Bronchial epithelial cell (primary cell): ENCODE results near the gene ABCA2. TPM values are rescaled to one million over a fixed set of nuclear protein-coding genes. Genes with fewer than 3 reads are reported as not detected.

Experiments
- DNase-seq: peaks from one replicate; pipeline ENCODE4 v3.0.0-alpha.2; 2010; ENCODE audit warnings: low read depth
- FAIRE-seq: peaks from 2 replicates; lab custom pipeline; 2011; peaks lifted over from hg19 to GRCh38; lab: Jason Lieb, UNC
- H3K27me3 ChIP-seq: 2 replicates; pipeline ENCODE4 v1.5.1; 2011; ENCODE audit warnings: low read length; ENCODE audit not compliant: control insufficient read depth, insufficient read depth
- H3K36me3 ChIP-seq: 2 replicates; pipeline ENCODE4 v1.5.1; 2011; ENCODE audit warnings: low read length; ENCODE audit not compliant: control insufficient read depth, insufficient read depth
- H3K4me3 ChIP-seq: 2 replicates; pipeline ENCODE4 v1.5.1; 2011; ENCODE audit warnings: mild to moderate bottlenecking, low read depth, low read length, control low read depth
- total RNA-seq: library from RNA; depleted of rRNA; stranded (reverse); fragments of >200 nt; gene quantifications from 2 replicates; pipeline ENCODE4 v1.2.1, GENCODE V29; 2014
- TF ChIP-seq, protein P1 (sequence below): IDR thresholded peaks from 2 replicates; pipeline ENCODE4 v1.5.1; 2011; ENCODE audit warnings: mild to moderate bottlenecking, moderate library complexity, low read length, control low read depth, inconsistent platforms; ENCODE audit not compliant: insufficient read depth, severe bottlenecking

The ABCA2 gene
- total RNA-seq, 1 donor from 2014 or later: 5.5 TPM

DNA sequence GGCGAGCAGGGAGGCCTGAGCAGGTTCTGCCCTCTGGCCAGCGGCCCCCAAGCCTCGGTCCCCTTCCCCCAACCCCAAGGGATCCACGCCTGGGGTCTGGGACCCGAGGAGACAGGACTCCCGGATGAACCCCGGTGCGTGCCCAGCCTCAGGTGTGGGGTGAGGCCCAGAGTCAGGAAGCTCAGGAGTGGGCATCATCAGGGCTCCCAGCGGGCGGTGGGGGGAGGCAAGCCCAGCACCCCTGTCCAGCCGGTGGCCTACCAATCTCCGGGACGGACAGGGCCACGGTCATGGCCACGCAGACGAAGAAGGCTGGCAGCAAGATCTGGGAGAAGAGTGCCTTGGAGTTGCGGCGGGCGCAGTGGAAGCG is 14.5 kb downstream of the ABCA2 start:
- Histone ChIP-seq H3K36me3 (peaks cover 10% of the 10 kb centered on the region), H3K4me3 (no peak overlapping the region), H3K27me3 (no peaks in the 10 kb centered on the region)
- FAIRE-seq (no peak), DNase-seq (no peak)
- TF ChIP-seq, protein P1, sequence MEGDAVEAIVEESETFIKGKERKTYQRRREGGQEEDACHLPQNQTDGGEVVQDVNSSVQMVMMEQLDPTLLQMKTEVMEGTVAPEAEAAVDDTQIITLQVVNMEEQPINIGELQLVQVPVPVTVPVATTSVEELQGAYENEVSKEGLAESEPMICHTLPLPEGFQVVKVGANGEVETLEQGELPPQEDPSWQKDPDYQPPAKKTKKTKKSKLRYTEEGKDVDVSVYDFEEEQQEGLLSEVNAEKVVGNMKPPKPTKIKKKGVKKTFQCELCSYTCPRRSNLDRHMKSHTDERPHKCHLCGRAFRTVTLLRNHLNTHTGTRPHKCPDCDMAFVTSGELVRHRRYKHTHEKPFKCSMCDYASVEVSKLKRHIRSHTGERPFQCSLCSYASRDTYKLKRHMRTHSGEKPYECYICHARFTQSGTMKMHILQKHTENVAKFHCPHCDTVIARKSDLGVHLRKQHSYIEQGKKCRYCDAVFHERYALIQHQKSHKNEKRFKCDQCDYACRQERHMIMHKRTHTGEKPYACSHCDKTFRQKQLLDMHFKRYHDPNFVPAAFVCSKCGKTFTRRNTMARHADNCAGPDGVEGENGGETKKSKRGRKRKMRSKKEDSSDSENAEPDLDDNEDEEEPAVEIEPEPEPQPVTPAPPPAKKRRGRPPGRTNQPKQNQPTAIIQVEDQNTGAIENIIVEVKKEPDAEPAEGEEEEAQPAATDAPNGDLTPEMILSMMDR: no peak

DNA sequence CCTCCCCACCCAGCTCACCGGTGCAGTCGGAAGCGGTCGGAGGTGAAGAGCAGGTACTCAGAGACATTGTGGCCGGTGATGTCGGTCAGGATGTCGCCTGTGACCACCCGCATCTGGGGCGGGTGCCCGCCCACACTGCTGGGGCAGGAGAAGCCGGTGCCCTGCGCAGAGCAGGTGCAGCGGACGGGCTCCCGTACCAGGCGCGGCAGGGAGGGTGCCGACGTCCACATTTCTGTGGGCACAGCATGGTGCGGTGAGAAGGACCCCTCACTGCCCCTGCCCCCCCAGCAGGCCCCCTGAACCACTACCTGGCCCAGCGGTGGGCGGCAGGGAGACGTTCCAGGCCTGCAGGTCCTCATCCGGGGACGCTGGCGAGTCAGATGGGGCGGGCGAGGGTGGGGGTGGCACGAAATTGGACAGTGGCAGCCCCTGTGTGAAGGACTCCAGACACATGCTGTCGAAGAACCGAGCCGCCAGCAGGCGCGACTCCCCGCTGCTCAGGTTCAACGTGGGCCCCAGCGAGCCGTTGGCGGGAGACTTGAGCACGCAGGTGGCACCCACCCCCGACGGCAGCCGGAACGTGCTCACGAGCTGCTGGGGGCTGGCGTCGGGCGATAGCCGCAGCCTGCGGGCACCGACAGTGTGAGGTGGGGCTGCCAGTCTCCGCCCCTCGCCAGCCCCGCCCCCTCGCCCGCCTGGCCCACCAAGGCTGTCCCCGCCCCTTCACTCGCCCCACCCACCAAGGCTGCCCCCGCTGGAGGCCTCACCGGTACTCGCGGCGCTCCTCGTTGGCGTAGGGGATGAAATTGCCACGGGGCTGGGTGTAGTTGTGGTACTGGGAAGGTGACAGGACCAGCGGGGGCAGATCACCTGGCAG is 15.1 kb downstream of the ABCA2 start:
- Histone ChIP-seq H3K4me3 (no peak overlapping the region), H3K36me3 (peaks cover 10% of the 10 kb centered on the region), H3K27me3 (no peaks in the 10 kb centered on the region)

DNA sequence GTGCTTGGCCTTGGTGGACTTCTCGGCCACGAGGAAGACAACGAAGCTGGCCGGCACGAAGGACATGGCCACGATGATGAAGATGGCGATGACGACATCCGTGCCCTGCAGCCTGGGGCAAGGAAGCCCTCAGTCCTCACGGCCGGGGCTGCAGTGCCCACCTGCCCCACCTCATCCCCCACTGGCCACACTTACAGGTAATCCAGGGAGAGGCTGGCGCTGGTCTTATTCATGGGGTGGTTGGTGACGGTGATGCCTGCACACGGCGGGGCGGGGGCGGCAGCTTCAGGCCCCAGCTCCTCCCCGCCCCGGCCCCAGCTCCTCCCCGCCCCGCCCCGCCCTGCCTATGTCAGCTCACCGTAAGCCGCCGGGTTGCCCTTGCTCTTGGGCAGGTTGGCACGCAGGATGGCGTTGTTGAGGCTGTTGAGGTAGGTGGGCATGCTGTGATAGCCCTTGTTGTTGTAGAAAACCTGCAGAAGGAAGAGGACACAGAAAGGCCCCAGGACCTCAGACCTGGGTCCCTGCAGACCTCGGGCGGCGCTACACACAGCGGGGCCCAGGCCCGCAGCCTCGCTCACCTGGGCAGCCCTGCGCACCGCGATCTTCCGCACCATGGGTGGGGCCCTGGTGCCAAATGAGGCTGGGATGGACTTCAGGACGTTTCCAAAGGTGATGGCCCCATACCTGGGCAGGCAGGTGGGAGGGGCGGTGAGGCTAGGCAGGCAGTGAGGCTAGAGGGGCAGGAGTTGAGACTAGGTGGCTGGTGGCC is 15.9 kb downstream of the ABCA2 start:
- TF ChIP-seq, protein P1: no peak
- DNase-seq (no peak), FAIRE-seq (no peak)
- H3K4me3 ChIP-seq: no peak overlapping the region
- peaks cover 11% of the 10 kb centered on the region for H3K36me3 ChIP-seq
- no peaks in the 10 kb centered on the region for H3K27me3 ChIP-seq

More for the DNA sequence above, 15.1 kb downstream of the ABCA2 start:
- DNase-seq (no peak), FAIRE-seq (no peak)
- TF ChIP-seq, protein P1: no peak

DNA sequence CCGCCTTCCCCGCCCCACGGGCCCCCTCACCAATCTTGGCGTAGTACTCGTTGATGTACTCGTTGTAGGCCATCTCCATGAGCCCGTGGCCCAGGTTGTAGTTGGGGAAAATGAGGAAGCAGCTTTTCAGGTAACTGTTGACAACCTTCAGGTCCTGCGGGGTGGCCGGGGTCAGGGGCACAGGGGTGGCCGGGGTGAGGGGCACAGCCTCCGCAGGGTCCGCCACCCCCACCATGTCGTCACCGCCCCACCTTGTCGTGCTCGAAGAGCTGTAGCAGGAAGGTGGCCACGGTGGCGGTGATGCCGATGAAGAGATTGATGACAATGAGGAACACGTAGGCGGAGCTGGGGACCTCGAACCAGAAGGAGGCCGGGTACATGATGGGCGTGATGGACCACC is 16.9 kb downstream of the ABCA2 start:
- Histone ChIP-seq H3K36me3 (peaks cover 10% of the 10 kb centered on the region), H3K27me3 (no peaks in the 10 kb centered on the region), H3K4me3 (no peak overlapping the region)
- FAIRE-seq: no peak
- TF ChIP-seq, protein P1: no peak
- DNase-seq: no peak

DNA sequence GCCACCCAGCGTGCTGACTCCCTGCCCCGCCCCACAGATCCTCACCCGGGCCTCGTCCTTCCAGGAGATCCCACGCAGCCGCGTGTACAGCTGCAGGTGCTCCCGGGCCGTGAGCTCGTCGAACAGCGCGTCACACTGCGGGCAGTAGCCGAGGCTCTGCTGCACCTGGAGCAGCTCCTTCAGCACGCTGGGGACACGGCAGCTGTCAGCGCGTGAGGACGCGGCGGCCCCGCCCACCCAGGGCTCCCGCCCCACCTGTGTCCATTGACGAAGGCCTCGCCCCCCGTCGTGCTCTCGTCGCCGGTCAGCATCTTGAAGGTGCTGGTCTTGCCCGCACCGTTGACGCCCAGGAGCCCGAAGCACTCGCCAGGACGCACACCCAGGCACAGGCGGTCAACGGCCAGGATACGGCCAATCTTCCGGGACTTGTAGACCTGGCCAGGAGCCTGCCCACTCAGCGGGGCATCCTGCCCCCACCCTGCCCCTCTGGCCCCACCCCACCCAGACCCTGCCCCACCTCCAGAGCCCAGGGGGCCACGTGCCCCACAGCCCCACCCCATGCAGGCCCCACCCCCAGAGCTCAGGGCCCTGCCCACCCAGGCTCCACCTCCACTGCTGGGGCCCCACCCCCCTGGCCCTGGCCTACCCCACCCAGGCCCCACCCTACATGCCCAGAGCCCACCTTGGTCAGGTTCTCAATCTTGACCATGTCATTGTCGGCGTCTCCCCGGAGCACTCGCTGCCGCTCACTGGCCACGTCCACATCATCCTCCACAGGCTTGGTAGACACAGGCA is 17.9 kb downstream of the ABCA2 start:
- no peak for FAIRE-seq
- Histone ChIP-seq H3K27me3 (no peaks in the 10 kb centered on the region), H3K4me3 (no peak overlapping the region), H3K36me3 (peaks cover 8% of the 10 kb centered on the region)
- DNase-seq: no peak
- TF ChIP-seq, protein P1: no peak
